ENCODE results near the gene TRMT10A.

- TF ChIP-seq, protein P1, sequence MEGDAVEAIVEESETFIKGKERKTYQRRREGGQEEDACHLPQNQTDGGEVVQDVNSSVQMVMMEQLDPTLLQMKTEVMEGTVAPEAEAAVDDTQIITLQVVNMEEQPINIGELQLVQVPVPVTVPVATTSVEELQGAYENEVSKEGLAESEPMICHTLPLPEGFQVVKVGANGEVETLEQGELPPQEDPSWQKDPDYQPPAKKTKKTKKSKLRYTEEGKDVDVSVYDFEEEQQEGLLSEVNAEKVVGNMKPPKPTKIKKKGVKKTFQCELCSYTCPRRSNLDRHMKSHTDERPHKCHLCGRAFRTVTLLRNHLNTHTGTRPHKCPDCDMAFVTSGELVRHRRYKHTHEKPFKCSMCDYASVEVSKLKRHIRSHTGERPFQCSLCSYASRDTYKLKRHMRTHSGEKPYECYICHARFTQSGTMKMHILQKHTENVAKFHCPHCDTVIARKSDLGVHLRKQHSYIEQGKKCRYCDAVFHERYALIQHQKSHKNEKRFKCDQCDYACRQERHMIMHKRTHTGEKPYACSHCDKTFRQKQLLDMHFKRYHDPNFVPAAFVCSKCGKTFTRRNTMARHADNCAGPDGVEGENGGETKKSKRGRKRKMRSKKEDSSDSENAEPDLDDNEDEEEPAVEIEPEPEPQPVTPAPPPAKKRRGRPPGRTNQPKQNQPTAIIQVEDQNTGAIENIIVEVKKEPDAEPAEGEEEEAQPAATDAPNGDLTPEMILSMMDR (IDR thresholded peaks at IDR 0.05): no peak
- TF ChIP-seq POLR2A (IDR thresholded peaks at IDR 0.05): no peak
- TF ChIP-seq POLR2AphosphoS5 (IDR thresholded peaks at IDR 0.05): no peak
Observed at GRCh38 chr4:99586797-99587196, 23.0 kb upstream of the TRMT10A start.

All from prostate gland (tissue), 2 donors.